B cell (primary cell): Measurements from ENCODE around the gene SPIB. TPM values are rescaled to one million over a fixed set of nuclear protein-coding genes. Genes with fewer than 3 reads are reported as not detected.
A peak's percentile ranks its signal among the peaks of the same experiment; 100 is the strongest.

Source experiments
- ATAC-seq: fragments of 200-7000 bp; cut with Tn5 transposase; one replicate; pipeline ENCODE4 v1.10.0; 2021; ENCODE audit warnings: low read depth, mild to moderate bottlenecking, moderate number of reproducible peaks, moderate library complexity
- CTCF ChIA-PET: fragments of 350-600 bp; sonication (Branson Sonifier 250); formaldehyde crosslinking; loops from one replicate; lab custom pipeline; 2021; ENCODE audit warnings: antibody characterized with exemption, inconsistent platforms; lab: Charles Lee
- POLR2A ChIA-PET: fragments of 350-600 bp; sonication (Branson Sonifier 250); formaldehyde crosslinking; loops from one replicate; lab custom pipeline; 2021; ENCODE audit warnings: antibody characterized with exemption; lab: Charles Lee
- DNase-seq: peaks from one replicate; pipeline ENCODE4 v3.0.0; 2013
- H2AFZ ChIP-seq: 2 replicates; pipeline ENCODE4 v1.6.1; 2012; ENCODE audit warnings: mild to moderate bottlenecking, low read depth, low read length; ENCODE audit not compliant: insufficient read depth, poor library complexity, severe bottlenecking
- H3K27ac ChIP-seq, 2 donors: 1 replicate in 1 of 2; 2 replicates in 1 of 2; pipeline ENCODE4 v1.5.1; 2012 to 2013; ENCODE audit warnings: low read length in 2 of 2, mild to moderate bottlenecking in 2 of 2, moderate library complexity in 1 of 2
- H3K27me3 ChIP-seq, 4 experiments: fragments of 200-600 bp in 1 of 4; sonication (generic) in 1 of 4; replicated peaks in 1 of 4; 1 replicate in 2 of 4; 2 replicates in 2 of 4; pipeline versions ENCODE4 v1.6.1 to v1.7.0; 2013 to 2016; ENCODE audit warnings: low read length in 3 of 4, mild to moderate bottlenecking in 2 of 4, mixed read lengths in 1 of 4, moderate library complexity in 1 of 4; ENCODE audit not compliant: insufficient read depth in 4 of 4, control insufficient read depth in 3 of 4; ENCODE audit errors: control extremely low read depth in 1 of 4
- H3K36me3 ChIP-seq, 2 experiments: replicated peaks in 1 of 2; 1 replicate in 1 of 2; 2 replicates in 1 of 2; pipeline versions ENCODE4 v1.6.1 to v1.7.1; 2013; ENCODE audit warnings: low read length in 1 of 2; ENCODE audit not compliant: insufficient read depth in 2 of 2, control insufficient read depth in 1 of 2; ENCODE audit errors: control extremely low read depth in 1 of 2, extremely low read depth in 1 of 2
- H3K4me1 ChIP-seq, 2 donors: fragments of 200-600 bp in 1 of 2; sonication (generic) in 1 of 2; 1 replicate in 1 of 2; 2 replicates in 1 of 2; pipeline versions ENCODE4 v1.5.1 to v1.6.1; 2013 to 2017; ENCODE audit warnings: low read length in 2 of 2; ENCODE audit not compliant: control insufficient read depth in 2 of 2, insufficient read depth in 2 of 2
- H3K4me2 ChIP-seq: replicated peaks from 2 replicates; pipeline ENCODE3; 2012; ENCODE audit warnings: mild to moderate bottlenecking, low read depth, low read length; ENCODE audit not compliant: poor library complexity, severe bottlenecking
- H3K4me3 ChIP-seq, 5 experiments: fragments of 200-600 bp in 1 of 5; sonication (generic) in 1 of 5; 1 replicate in 3 of 5; 2 replicates in 2 of 5; pipeline versions ENCODE4 v1.5.1 to v1.7.0; 2011 to 2016; ENCODE audit warnings: low read length in 4 of 5, mild to moderate bottlenecking in 4 of 5, low read depth in 2 of 5, control low read depth in 1 of 5, moderate library complexity in 1 of 5; ENCODE audit not compliant: insufficient read depth in 1 of 5; ENCODE audit errors: control extremely low read depth in 1 of 5, extremely low read depth in 1 of 5
- H3K79me2 ChIP-seq: fragments of 200-600 bp; sonication (generic); one replicate; pipeline ENCODE4 v1.6.0; 2016; ENCODE audit warnings: low read length; ENCODE audit not compliant: control insufficient read depth, insufficient read depth
- H3K9ac ChIP-seq: fragments of 200-600 bp; sonication (generic); 2 replicates; pipeline ENCODE4 v1.6.1; 2017; ENCODE audit warnings: mild to moderate bottlenecking, low read length, moderate library complexity
- H3K9me3 ChIP-seq, 3 donors: one replicate each; pipeline versions ENCODE4 v1.6.1 to v1.7.1; 2013; ENCODE audit warnings: low read length in 2 of 3; ENCODE audit not compliant: control insufficient read depth in 2 of 3, insufficient read depth in 1 of 3; ENCODE audit errors: control extremely low read depth in 1 of 3
- H4K20me1 ChIP-seq: 2 replicates; pipeline ENCODE4 v1.6.0; 2012; ENCODE audit warnings: mild to moderate bottlenecking, low read length; ENCODE audit not compliant: insufficient read depth, control insufficient read depth, poor library complexity, severe bottlenecking
- H3K27ac Mint-ChIP-seq: one replicate; pipeline ENCODE4 v1.8.0; 2021; ENCODE audit warnings: mixed read lengths
- H3K27me3 Mint-ChIP-seq: one replicate; pipeline ENCODE4 v1.8.0; 2021; ENCODE audit warnings: mixed read lengths
- H3K4me1 Mint-ChIP-seq: one replicate; pipeline ENCODE4 v1.8.0; 2021; ENCODE audit warnings: mixed read lengths
- H3K4me3 Mint-ChIP-seq: one replicate; pipeline ENCODE4 v1.8.0; 2021; ENCODE audit warnings: mixed read lengths
- H3K9me3 Mint-ChIP-seq: one replicate; pipeline ENCODE4 v1.8.0; 2022; ENCODE audit warnings: mixed read lengths; ENCODE audit not compliant: insufficient read depth
- EZH2 ChIP-seq: IDR thresholded peaks from 2 replicates; pipeline ENCODE4 v1.6.1; 2012; ENCODE audit warnings: borderline replicate concordance, low read depth, mild to moderate bottlenecking, moderate library complexity, low read length; ENCODE audit not compliant: insufficient read depth, poor library complexity, severe bottlenecking
- WGBS: methylation state at CpG from one replicate; pipeline ENCODE4 v1.1.5; 2013; ENCODE audit warnings: missing lambda C conversion rate; ENCODE audit not compliant: insufficient coverage; 5-methylcytosine and 5-hydroxymethylcytosine counted together
- intact Hi-C: fragments of 100-400 bp; cut with micrococcal nuclease; formaldehyde crosslinking; loops from one replicate; pipeline ENCODE4 v1.10.0; 2022
- polyA plus RNA-seq: library from polyadenylated mRNA; depleted of rRNA; stranded (reverse); fragments of >200 nt; gene quantifications from 2 replicates; pipeline ENCODE4 v1.2.3, GENCODE V29; 2012
- total RNA-seq, 2 donors: library from RNA; stranded (reverse); fragments of 120-200 nt in 1 of 2; gene quantifications; 1 replicate in 1 of 2; 2 replicates in 1 of 2; pipeline versions ENCODE4 v1.2.3 to v1.2.4, GENCODE V29; 2013 to 2022
- TF ChIP-seq, protein P1 (sequence below): fragments of 200-600 bp; IDR thresholded peaks from one replicate; pipeline ENCODE4 v1.8.0; 2022; ENCODE audit warnings: antibody characterized with exemption, mild to moderate bottlenecking

Gene SPIB
- total and polyA plus RNA-seq, 2 donors (not counting 1 experiment from before 2014, with no cell fraction given): 183 to 205 TPM

GRCh38 chr19:50431343-50432220 is 12.8 kb downstream of the SPIB start:
- ATAC-seq: peak; percentile 65
- H3K4me3 Mint-ChIP-seq: peak overlapping the region; percentile 97
- POLR2A ChIA-PET: interaction anchor here (0.5 to 6.0 kb wide), 7 partner anchors 14 to 117 kb away, joined by 3 to 96 read pairs (median 7); partner anchors contain the start of gene SPIB
- Histone ChIP-seq H3K4me3 (peak overlapping the region; percentile 35 to 66 (median 61)), H3K27me3 (no peaks in the 10 kb centered on the region), H3K27ac (peak overlapping the region; percentile 97 to 99), H3K4me2 (peak overlapping the region; percentile 92), H3K79me2 (no peaks in the 10 kb centered on the region), H4K20me1 (peaks cover 11% of the 10 kb centered on the region), H3K36me3 (peaks cover 2 to 25% of the 10 kb centered on the region in 2 experiments), H3K9me3 (peaks cover 0 to 16% (median 0%) of the 10 kb centered on the region in 3 donors), H3K4me1 (peaks cover 70 to 93% of the 10 kb centered on the region in 2 donors), H3K9ac (peak overlapping the region; percentile 72), H2AFZ (peak overlapping the region; percentile 40)
- peak; percentile 96 for DNase-seq
- 2% methylated on average over 36 of the region's 54 CpGs for WGBS
- intact Hi-C loops: loop anchor here (1.0 to 5.0 kb wide), 5 partner anchors 16 to 79 kb away; partner anchors contain the start of genes JOSD2 and NR1H2
- peaks cover 84% of the 10 kb centered on the region for H3K4me1 Mint-ChIP-seq
- H3K27ac Mint-ChIP-seq: peak overlapping the region; percentile 99
- H3K27me3 Mint-ChIP-seq: no peaks in the 10 kb centered on the region
- CTCF ChIA-PET: interaction anchor here (0.6 to 3.5 kb wide), 4 partner anchors 10 to 74 kb away, joined by 3 to 9 read pairs (median 6); no protein-coding TSS in a partner anchor
- no peaks in the 10 kb centered on the region for H3K9me3 Mint-ChIP-seq
- TF ChIP-seq, protein P1, sequence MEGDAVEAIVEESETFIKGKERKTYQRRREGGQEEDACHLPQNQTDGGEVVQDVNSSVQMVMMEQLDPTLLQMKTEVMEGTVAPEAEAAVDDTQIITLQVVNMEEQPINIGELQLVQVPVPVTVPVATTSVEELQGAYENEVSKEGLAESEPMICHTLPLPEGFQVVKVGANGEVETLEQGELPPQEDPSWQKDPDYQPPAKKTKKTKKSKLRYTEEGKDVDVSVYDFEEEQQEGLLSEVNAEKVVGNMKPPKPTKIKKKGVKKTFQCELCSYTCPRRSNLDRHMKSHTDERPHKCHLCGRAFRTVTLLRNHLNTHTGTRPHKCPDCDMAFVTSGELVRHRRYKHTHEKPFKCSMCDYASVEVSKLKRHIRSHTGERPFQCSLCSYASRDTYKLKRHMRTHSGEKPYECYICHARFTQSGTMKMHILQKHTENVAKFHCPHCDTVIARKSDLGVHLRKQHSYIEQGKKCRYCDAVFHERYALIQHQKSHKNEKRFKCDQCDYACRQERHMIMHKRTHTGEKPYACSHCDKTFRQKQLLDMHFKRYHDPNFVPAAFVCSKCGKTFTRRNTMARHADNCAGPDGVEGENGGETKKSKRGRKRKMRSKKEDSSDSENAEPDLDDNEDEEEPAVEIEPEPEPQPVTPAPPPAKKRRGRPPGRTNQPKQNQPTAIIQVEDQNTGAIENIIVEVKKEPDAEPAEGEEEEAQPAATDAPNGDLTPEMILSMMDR: no peak
- TF ChIP-seq EZH2: no peak
